B cell (primary cell): ENCODE measurements around the gene CPNE4.

ENCODE experiments used
- EZH2 ChIP-seq: IDR thresholded peaks from 2 replicates; pipeline ENCODE4 v1.6.1; 2012; ENCODE audit warnings: borderline replicate concordance, low read depth, mild to moderate bottlenecking, moderate library complexity, low read length; ENCODE audit not compliant: insufficient read depth, poor library complexity, severe bottlenecking
- TF ChIP-seq, protein P1 (sequence below): fragments of 200-600 bp; IDR thresholded peaks from one replicate; pipeline ENCODE4 v1.8.0; 2022; ENCODE audit warnings: antibody characterized with exemption, mild to moderate bottlenecking

GRCh38 chr3:131502530-131503319, 532.1 kb downstream of the CPNE4 start, which contains the start of gene MRPL3:
- TF ChIP-seq, protein P1, sequence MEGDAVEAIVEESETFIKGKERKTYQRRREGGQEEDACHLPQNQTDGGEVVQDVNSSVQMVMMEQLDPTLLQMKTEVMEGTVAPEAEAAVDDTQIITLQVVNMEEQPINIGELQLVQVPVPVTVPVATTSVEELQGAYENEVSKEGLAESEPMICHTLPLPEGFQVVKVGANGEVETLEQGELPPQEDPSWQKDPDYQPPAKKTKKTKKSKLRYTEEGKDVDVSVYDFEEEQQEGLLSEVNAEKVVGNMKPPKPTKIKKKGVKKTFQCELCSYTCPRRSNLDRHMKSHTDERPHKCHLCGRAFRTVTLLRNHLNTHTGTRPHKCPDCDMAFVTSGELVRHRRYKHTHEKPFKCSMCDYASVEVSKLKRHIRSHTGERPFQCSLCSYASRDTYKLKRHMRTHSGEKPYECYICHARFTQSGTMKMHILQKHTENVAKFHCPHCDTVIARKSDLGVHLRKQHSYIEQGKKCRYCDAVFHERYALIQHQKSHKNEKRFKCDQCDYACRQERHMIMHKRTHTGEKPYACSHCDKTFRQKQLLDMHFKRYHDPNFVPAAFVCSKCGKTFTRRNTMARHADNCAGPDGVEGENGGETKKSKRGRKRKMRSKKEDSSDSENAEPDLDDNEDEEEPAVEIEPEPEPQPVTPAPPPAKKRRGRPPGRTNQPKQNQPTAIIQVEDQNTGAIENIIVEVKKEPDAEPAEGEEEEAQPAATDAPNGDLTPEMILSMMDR = no peak
- TF ChIP-seq EZH2 = no peak
